ENCODE results near the gene VAMP8.
"Not testable (repeated sequence)": the region's sequence is repeated elsewhere in the genome, so short reads cannot be mapped to it uniquely, and the experiment has no call there.

VAMP8 gene

DNA sequence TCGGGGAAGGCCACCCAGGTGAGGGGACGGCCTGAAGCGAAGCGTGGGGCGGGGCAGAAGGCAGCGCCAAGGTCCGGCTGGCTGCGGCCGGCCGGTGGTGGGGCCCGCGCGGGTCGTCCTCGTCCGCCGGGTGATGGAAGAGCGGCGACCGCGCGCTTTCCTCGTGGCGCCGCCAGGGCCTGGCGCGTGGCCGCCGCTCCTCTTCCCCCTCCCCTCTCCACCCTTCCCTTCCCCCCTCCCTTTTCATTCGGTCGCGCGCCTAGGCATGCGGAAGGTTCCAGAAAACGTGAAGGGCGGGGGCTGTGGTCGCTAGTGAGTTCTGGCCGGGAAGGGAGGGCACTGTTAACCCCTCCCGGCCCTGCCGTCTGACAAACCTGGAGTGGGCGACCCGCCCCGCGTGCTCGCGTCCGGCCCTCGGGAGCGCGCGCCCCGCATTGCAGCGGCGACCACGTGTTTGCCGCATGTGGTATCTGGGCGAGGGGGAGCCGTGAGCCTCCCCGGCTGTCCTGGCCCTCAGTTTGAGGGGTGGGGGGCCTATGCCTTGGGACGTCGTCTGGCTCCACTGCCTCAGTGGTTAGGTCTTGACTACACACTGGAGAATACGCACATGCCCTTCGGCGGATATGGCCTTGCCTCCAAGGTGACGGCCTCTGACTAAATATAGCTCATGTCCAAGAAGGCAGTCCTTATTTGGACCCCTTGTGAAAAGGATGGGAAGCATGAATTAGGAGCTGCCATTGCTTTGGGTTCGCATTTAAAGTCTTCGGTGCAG is 37.8 kb upstream of the VAMP8 start:
- H3K9me3 ChIP-seq (ENCODE audit: control insufficient read depth, insufficient read depth, low read depth, low read length), result no peaks in the 10 kb centered on the region
- peak overlapping the region; percentile 100 for H3K27ac ChIP-seq (ENCODE audit: low read depth, low read length)
- H3K36me3 ChIP-seq (ENCODE audit: control insufficient read depth, insufficient read depth, low read length), result peaks cover 54% of the 10 kb centered on the region
- peak overlapping the region; percentile 99 for H3K9ac ChIP-seq (ENCODE audit: low read length)
- H3K27me3 ChIP-seq (ENCODE audit: control insufficient read depth, insufficient read depth, low read length), result no peaks in the 10 kb centered on the region
- peaks cover 18% of the 10 kb centered on the region for H3K4me1 ChIP-seq (ENCODE audit: control insufficient read depth, insufficient read depth, low read length)
- peak overlapping the region; percentile 100 for H3K4me3 ChIP-seq (ENCODE audit: low read depth, low read length)

DNA sequence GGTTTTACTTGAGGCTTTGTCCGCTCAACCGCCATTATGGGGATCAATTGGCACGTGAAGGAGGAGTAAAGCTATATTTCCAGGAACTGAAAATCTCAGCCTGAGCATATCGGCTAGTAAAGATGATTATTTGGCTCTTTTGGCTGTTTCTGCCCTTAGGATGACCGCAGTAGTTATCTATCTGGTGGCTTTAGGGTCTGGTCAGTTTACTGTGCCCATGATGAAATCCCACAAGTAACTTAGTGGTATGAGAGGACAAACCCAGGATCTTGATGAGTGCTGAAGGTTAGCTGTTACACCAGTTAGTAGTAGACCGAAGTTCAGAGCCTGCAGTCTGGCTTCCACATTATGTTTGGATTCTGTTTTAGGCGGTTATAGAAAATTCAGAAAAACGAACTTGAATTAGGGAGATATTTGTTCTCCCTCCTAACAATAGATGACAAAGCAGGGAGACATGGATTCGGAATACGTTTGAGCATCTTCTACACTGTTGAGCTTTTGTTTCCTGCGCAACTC is 37.2 kb upstream of the VAMP8 start:
- H3K4me3 ChIP-seq (ENCODE audit: low read depth, low read length), result peak overlapping the region; percentile 100

DNA sequence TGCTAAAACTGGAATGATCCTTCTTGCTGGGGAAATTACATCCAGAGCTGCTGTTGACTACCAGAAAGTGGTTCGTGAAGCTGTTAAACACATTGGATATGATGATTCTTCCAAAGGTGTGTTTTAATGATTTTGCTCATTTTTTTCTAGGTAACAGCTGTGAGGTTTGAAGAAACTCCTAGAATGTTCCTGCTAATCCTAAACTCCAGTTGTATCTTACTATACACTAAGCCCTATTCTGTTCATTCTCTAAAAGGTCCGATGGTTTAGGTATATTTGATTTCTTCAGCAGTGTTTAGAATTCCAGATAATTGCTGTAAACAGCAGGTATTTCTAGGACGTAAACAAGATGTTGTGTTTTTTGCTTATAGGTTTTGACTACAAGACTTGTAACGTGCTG is 36.1 kb upstream of the VAMP8 start:
- no peaks in the 10 kb centered on the region for H3K9me3 ChIP-seq (ENCODE audit: control insufficient read depth, insufficient read depth, low read depth, low read length)
- no peaks in the 10 kb centered on the region for H3K27me3 ChIP-seq (ENCODE audit: control insufficient read depth, insufficient read depth, low read length)
- peaks cover 70% of the 10 kb centered on the region for H3K36me3 ChIP-seq (ENCODE audit: control insufficient read depth, insufficient read depth, low read length)
- no peak overlapping the region for H3K27ac ChIP-seq (ENCODE audit: low read depth, low read length)
- peak overlapping the region; percentile 99 for H3K9ac ChIP-seq (ENCODE audit: low read length)
- peak overlapping the region; percentile 100 for H3K4me3 ChIP-seq (ENCODE audit: low read depth, low read length)
- peaks cover 18% of the 10 kb centered on the region for H3K4me1 ChIP-seq (ENCODE audit: control insufficient read depth, insufficient read depth, low read length)

More for the DNA sequence above, 37.2 kb upstream of the VAMP8 start:
- H3K4me1 ChIP-seq (ENCODE audit: control insufficient read depth, insufficient read depth, low read length), result peaks cover 18% of the 10 kb centered on the region
- H3K36me3 ChIP-seq (ENCODE audit: control insufficient read depth, insufficient read depth, low read length), result peaks cover 61% of the 10 kb centered on the region
- H3K9me3 ChIP-seq (ENCODE audit: control insufficient read depth, insufficient read depth, low read depth, low read length), result no peaks in the 10 kb centered on the region
- peak overlapping the region; percentile 99 for H3K9ac ChIP-seq (ENCODE audit: low read length)
- H3K27ac ChIP-seq (ENCODE audit: low read depth, low read length), result peak overlapping the region; percentile 100
- H3K27me3 ChIP-seq (ENCODE audit: control insufficient read depth, insufficient read depth, low read length), result no peaks in the 10 kb centered on the region

DNA sequence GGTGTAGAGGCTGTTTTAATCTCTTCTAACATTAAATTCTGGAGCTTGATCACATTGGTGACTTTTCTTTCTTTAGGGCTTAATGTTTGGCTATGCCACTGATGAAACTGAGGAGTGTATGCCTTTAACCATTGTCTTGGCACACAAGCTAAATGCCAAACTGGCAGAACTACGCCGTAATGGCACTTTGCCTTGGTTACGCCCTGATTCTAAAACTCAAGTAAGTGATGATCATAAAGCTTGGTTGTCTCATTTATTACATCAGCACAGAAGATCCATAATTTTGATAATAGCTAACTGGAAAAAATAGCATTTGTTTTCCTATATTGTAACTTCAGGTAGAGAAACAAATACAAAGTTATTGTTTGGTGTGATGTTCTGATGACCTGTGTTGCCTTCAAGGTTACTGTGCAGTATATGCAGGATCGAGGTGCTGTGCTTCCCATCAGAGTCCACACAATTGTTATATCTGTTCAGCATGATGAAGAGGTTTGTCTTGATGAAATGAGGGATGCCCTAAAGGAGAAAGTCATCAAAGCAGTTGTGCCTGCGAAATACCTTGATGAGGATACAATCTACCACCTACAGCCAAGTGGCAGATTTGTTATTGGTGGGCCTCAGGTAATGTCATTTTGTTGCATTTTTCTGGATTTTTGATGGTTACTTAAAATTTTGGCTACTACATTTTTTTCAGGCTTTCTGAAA is 35.5 kb upstream of the VAMP8 start:
- Histone ChIP-seq H3K4me3 (ENCODE audit: low read depth, low read length) (peak overlapping the region; percentile 100), H3K9ac (ENCODE audit: low read length) (no peak overlapping the region), H3K9me3 (ENCODE audit: control insufficient read depth, insufficient read depth, low read depth, low read length) (no peaks in the 10 kb centered on the region), H3K27me3 (ENCODE audit: control insufficient read depth, insufficient read depth, low read length) (no peaks in the 10 kb centered on the region), H3K27ac (ENCODE audit: low read depth, low read length) (no peak overlapping the region), H3K4me1 (ENCODE audit: control insufficient read depth, insufficient read depth, low read length) (peaks cover 17% of the 10 kb centered on the region), H3K36me3 (ENCODE audit: control insufficient read depth, insufficient read depth, low read length) (peaks cover 71% of the 10 kb centered on the region)

DNA sequence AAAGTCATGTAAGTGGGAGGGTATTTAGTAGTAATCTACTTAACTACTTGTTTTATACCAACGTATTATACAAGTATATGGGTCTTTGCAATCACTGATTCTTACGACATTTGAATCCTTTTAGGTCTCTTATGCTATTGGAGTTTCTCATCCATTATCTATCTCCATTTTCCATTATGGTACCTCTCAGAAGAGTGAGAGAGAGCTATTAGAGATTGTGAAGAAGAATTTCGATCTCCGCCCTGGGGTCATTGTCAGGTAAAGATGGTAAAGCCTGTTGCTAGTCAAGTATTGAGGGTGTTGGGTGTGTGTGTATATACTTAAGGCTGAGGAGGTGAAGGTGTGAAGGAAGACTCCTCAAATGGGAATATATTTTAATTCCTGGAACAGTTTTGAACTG is 34.6 kb upstream of the VAMP8 start:
- Histone ChIP-seq H3K27ac (ENCODE audit: low read depth, low read length) (no peak overlapping the region), H3K36me3 (ENCODE audit: control insufficient read depth, insufficient read depth, low read length) (peaks cover 78% of the 10 kb centered on the region), H3K27me3 (ENCODE audit: control insufficient read depth, insufficient read depth, low read length) (no peaks in the 10 kb centered on the region), H3K4me1 (ENCODE audit: control insufficient read depth, insufficient read depth, low read length) (peaks cover 10% of the 10 kb centered on the region), H3K4me3 (ENCODE audit: low read depth, low read length) (no peak overlapping the region), H3K9me3 (ENCODE audit: control insufficient read depth, insufficient read depth, low read depth, low read length) (no peaks in the 10 kb centered on the region), H3K9ac (ENCODE audit: low read length) (no peak overlapping the region)

DNA sequence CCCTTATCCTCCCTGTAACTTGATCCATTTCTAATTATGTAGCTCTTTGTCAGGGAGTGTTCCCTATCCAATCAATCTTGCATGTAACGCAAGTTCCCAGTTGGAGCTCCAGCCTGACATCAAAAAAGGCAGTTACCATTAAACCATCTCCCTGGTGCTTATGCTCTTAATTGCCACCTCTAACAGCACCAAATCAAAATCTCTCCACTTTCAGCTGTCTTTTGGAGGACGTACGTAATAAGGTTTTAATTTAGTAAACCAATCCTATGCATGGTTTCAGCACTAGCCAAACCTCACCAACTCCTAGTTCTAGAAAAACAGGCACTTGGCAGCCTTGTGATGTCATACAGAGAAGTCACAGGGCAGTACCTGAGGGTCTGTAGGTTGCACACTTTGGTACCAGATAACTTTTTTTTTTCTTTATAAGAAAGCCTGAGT is 33.1 kb upstream of the VAMP8 start:
- peaks cover 82% of the 10 kb centered on the region for H3K36me3 ChIP-seq (ENCODE audit: control insufficient read depth, insufficient read depth, low read length)
- H3K4me3 ChIP-seq (ENCODE audit: low read depth, low read length); H3K4me1 ChIP-seq (ENCODE audit: control insufficient read depth, insufficient read depth, low read length); H3K27me3 ChIP-seq (ENCODE audit: control insufficient read depth, insufficient read depth, low read length); H3K9me3 ChIP-seq (ENCODE audit: control insufficient read depth, insufficient read depth, low read depth, low read length); H3K9ac ChIP-seq (ENCODE audit: low read length); H3K27ac ChIP-seq (ENCODE audit: low read depth, low read length): not testable (repeated sequence)

DNA sequence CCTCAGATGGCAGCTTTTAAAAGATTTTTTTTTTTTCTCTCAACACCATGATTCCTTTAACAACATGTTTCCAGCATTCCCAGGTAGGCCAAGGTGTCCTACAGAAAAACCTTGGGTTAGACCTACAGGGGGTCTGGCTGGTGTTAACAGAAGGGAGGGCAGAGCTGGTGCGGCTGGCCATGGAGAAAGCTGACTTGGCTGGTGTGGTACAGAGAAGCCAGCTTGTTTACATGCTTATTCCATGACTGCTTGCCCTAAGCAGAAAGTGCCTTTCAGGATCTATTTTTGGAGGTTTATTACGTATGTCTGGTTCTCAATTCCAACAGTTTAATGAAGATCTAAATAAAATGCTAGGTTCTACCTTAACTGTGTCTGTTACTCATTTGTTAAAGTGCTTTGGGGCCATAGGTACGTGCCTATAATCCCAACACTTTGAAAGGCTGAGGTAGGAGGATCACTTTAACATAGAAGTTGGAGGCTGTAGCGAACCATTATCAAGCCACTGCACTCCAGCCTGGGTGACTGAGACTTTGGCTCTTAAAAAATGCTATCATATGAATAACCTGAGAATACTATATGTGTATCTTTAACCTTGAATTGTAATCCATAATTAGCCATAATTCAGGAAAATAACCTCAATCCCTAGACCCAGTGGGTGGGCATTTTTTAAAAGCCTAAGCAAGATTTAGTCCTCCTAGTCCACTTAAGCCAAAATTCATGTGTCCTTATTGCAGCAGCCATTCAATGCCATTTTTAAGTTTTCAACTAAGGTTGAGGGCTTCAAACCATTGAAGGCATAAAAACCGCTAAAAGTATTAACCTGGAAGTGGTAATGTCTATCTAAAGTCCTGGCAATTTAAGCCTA is 32.2 kb upstream of the VAMP8 start:
- H3K27ac ChIP-seq (ENCODE audit: low read depth, low read length); H3K9ac ChIP-seq (ENCODE audit: low read length); H3K27me3 ChIP-seq (ENCODE audit: control insufficient read depth, insufficient read depth, low read length); H3K4me3 ChIP-seq (ENCODE audit: low read depth, low read length); H3K9me3 ChIP-seq (ENCODE audit: control insufficient read depth, insufficient read depth, low read depth, low read length); H3K4me1 ChIP-seq (ENCODE audit: control insufficient read depth, insufficient read depth, low read length): not testable (repeated sequence)
- peaks cover 80% of the 10 kb centered on the region for H3K36me3 ChIP-seq (ENCODE audit: control insufficient read depth, insufficient read depth, low read length)

DNA sequence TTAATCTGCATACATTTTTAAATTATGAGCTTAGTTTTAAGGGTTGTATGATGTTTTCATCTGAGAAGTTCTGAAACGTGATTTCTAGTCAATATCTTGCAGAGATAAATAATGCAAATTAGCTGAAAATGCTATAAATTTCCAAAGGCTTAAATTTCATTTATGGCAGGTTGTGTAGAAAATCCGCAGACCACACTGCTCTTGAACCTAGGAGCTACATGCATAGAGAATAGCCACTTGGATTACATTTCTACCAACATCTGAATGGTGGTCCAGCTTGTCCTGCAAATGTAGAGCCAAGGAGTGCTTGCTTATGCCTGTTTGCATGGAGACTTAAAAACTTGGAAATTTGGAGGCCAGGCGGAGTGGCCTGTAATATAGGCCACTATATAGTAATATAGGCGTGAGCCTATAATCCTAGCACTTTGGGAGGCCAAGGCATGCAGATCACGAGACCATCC is 31.6 kb upstream of the VAMP8 start:
- no peak overlapping the region for H3K27ac ChIP-seq (ENCODE audit: low read depth, low read length)
- H3K4me3 ChIP-seq (ENCODE audit: low read depth, low read length), result no peak overlapping the region
- H3K27me3 ChIP-seq (ENCODE audit: control insufficient read depth, insufficient read depth, low read length), result no peaks in the 10 kb centered on the region
- no peak overlapping the region for H3K9ac ChIP-seq (ENCODE audit: low read length)
- peaks cover 6% of the 10 kb centered on the region for H3K4me1 ChIP-seq (ENCODE audit: control insufficient read depth, insufficient read depth, low read length)
- H3K9me3 ChIP-seq (ENCODE audit: control insufficient read depth, insufficient read depth, low read depth, low read length), result no peaks in the 10 kb centered on the region
- H3K36me3 ChIP-seq (ENCODE audit: control insufficient read depth, insufficient read depth, low read length), result peaks cover 80% of the 10 kb centered on the region

DNA sequence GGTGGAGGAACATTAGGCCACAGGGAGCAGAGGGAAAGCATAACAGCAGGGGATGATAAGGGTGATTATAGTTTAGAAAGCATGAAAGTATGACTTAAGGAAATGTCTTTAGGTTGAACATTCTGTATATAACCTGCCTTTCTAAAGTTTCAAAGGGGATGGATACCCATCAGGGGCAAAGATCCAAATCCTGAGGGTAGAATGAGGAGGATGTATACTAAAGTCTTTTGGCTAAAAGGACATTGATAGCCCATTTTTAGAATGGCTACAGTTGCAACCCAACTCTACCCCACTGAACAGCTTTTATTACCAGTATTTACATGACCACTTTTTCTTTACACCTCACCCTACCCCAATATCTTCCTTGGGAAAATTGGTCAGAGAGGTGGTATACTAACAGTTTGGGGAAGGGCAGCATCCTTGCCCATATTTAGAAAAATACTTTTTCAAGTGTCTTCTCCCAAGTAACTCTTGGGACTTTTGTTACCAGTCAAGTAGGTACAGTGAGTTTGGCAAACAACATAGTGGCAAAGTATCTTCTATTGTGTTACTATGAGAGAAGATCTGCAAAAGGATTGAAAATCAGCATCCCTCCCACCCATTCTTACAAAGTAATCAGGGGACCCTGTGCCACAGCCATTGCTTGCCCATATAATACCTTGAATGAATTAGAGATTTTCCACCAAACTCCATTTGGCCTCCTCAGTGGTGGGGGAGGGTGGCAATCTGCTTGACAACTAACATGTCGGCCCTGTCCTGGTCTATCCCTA is 30.1 kb upstream of the VAMP8 start:
- H3K36me3 ChIP-seq (ENCODE audit: control insufficient read depth, insufficient read depth, low read length), result peaks cover 78% of the 10 kb centered on the region
- no peaks in the 10 kb centered on the region for H3K27me3 ChIP-seq (ENCODE audit: control insufficient read depth, insufficient read depth, low read length)
- H3K9me3 ChIP-seq (ENCODE audit: control insufficient read depth, insufficient read depth, low read depth, low read length), result no peaks in the 10 kb centered on the region
- no peak overlapping the region for H3K4me3 ChIP-seq (ENCODE audit: low read depth, low read length)
- no peak overlapping the region for H3K9ac ChIP-seq (ENCODE audit: low read length)
- H3K4me1 ChIP-seq (ENCODE audit: control insufficient read depth, insufficient read depth, low read length), result no peaks in the 10 kb centered on the region; the same call in 1 of the 2 replicates
- H3K27ac ChIP-seq (ENCODE audit: low read depth, low read length), result no peak overlapping the region
